ENCODE data around the gene MYO1D. TPM values are rescaled to one million over a fixed set of nuclear protein-coding genes. Genes with fewer than 3 reads are reported as not detected.
A peak's percentile ranks its signal among the peaks of the same experiment; 100 is the strongest.

Gene MYO1D
- total and polyA plus RNA-seq, 4 donors, result 4.5 to 22.9 (median 13.3) TPM

- Histone ChIP-seq H3K27me3 (ENCODE audit: control insufficient read depth in 4 of 4, insufficient read depth in 4 of 4, low read length in 3 of 4) (no peaks in the 10 kb centered on the region), H3K9ac (ENCODE audit: low read depth in 1 of 2, low read length in 2 of 2) (no peak overlapping the region), H3K9me3 (ENCODE audit: control insufficient read depth in 4 of 4, low read length in 3 of 4) (no peaks in the 10 kb centered on the region), H3K27ac (ENCODE audit: low read depth in 1 of 2, low read length in 2 of 2) (peak overlapping the region in 1 of 2 donors; percentile 5), H3K4me3 (ENCODE audit: low read depth in 1 of 3, low read length in 3 of 3) (peak overlapping the region in 1 of 3 donors; percentile 17), H3K4me1 (ENCODE audit: control insufficient read depth in 4 of 4, insufficient read depth in 4 of 4, low read length in 3 of 4) (peaks cover 0 to 38% (median 29%) of the 10 kb centered on the region in 4 donors), H3K36me3 (ENCODE audit: control insufficient read depth in 4 of 4, insufficient read depth in 3 of 4, low read depth in 1 of 4, low read length in 3 of 4) (no peaks in the 10 kb centered on the region)
- TF ChIP-seq RAD21 (IDR thresholded peaks at IDR 0.05), result peak; percentile 39 to 53
- TF ChIP-seq ZBTB33 (IDR thresholded peaks at IDR 0.05), result peak; percentile 77
- TF ChIP-seq GABPA (IDR thresholded peaks at IDR 0.05 in 1 of 2, conservative IDR thresholded peaks at IDR 0.05 in 1 of 2), result peak in 1 of 2 donors; percentile 28
- TF ChIP-seq EGR1 (IDR thresholded peaks at IDR 0.05; ENCODE audit: low read depth in 2 of 2), result no peak
- peak; percentile 78 to 86 for TF ChIP-seq JUND (IDR thresholded peaks at IDR 0.05)
- TF ChIP-seq REST (IDR thresholded peaks at IDR 0.05), result peak; percentile 25
- no peak for TF ChIP-seq ATF3 (IDR thresholded peaks at IDR 0.05)
- peak; percentile 94 to 96 for TF ChIP-seq HNF4A (conservative IDR thresholded peaks at IDR 0.05)
- no peak for TF ChIP-seq NR2F2 (IDR thresholded peaks at IDR 0.05)
- TF ChIP-seq MAX (IDR thresholded peaks at IDR 0.05), result peak; percentile 81
- TF ChIP-seq CTCF (IDR thresholded peaks at IDR 0.05; ENCODE audit: low read depth, low read length, missing input control), result no peak
- peak; percentile 77 for TF ChIP-seq YY1 (IDR thresholded peaks at IDR 0.05)
- TF ChIP-seq FOXA2 (IDR thresholded peaks at IDR 0.05), result peak; percentile 69
- TF ChIP-seq SP1 (IDR thresholded peaks at IDR 0.05), result peak; percentile 98
- peak; percentile 77 to 79 for TF ChIP-seq RXRA (IDR thresholded peaks at IDR 0.05)
- TF ChIP-seq HNF4G (IDR thresholded peaks at IDR 0.05), result peak; percentile 88
- peak; percentile 73 for TF ChIP-seq FOXA1 (IDR thresholded peaks at IDR 0.05)
- peak; percentile 40 for TF ChIP-seq TAF1 (conservative IDR thresholded peaks at IDR 0.05)
- DNase-seq (ENCODE audit: low spot score), result peak; percentile 53
- WGBS, result 24% methylated on average over 7 of the region's 7 CpGs
Observed at GRCh38 chr17:32794533-32795246, 82.2 kb downstream of the MYO1D start.

Measured in liver (tissue), 9 donors.